Fibroblast of pulmonary artery (primary cell): ENCODE results near the gene PPP1R12B.
A peak's percentile ranks its signal among the peaks of the same experiment; 100 is the strongest.
"Not testable (repeated sequence)": the region's sequence is repeated elsewhere in the genome, so short reads cannot be mapped to it uniquely, and the experiment has no call there.

Experiments used
- DNase-seq: peaks from one replicate; pipeline ENCODE4 v3.0.0-alpha.2; 2010; ENCODE audit warnings: low read depth
- H3K4me3 ChIP-seq: replicated peaks from 2 replicates; pipeline ENCODE4 v1.5.1; 2011; ENCODE audit warnings: low read depth, mild to moderate bottlenecking, control low read depth, low read length, moderate library complexity
- TF ChIP-seq, protein P1 (sequence below): IDR thresholded peaks from 2 replicates; pipeline ENCODE4 v1.5.1; 2011; ENCODE audit warnings: mild to moderate bottlenecking, control low read depth, low read length, inconsistent platforms; ENCODE audit errors: missing control alignments

The PPP1R12B gene

DNA sequence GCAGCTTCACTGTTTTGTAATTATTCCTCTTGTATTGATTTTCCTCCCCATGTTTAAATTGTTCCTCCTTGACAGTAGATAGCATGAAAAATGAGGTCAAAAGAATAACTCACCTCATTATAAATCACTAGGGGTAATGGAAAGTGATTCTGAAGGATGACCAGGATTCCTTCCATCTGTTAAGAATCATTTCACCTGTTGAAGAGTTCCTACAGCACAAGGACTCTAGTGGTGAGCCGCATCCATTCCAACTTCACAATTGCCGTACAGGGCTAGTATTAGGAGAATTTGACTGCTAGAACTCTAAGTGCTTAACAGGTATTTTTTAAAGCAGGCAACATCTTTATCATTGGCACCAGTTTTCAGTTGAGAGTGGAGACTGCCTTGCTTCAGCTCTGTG is 13.7 kb downstream of the PPP1R12B start:
- TF ChIP-seq, protein P1, sequence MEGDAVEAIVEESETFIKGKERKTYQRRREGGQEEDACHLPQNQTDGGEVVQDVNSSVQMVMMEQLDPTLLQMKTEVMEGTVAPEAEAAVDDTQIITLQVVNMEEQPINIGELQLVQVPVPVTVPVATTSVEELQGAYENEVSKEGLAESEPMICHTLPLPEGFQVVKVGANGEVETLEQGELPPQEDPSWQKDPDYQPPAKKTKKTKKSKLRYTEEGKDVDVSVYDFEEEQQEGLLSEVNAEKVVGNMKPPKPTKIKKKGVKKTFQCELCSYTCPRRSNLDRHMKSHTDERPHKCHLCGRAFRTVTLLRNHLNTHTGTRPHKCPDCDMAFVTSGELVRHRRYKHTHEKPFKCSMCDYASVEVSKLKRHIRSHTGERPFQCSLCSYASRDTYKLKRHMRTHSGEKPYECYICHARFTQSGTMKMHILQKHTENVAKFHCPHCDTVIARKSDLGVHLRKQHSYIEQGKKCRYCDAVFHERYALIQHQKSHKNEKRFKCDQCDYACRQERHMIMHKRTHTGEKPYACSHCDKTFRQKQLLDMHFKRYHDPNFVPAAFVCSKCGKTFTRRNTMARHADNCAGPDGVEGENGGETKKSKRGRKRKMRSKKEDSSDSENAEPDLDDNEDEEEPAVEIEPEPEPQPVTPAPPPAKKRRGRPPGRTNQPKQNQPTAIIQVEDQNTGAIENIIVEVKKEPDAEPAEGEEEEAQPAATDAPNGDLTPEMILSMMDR, result no peak
- H3K4me3 ChIP-seq, result no peak overlapping the region
- no peak for DNase-seq

DNA sequence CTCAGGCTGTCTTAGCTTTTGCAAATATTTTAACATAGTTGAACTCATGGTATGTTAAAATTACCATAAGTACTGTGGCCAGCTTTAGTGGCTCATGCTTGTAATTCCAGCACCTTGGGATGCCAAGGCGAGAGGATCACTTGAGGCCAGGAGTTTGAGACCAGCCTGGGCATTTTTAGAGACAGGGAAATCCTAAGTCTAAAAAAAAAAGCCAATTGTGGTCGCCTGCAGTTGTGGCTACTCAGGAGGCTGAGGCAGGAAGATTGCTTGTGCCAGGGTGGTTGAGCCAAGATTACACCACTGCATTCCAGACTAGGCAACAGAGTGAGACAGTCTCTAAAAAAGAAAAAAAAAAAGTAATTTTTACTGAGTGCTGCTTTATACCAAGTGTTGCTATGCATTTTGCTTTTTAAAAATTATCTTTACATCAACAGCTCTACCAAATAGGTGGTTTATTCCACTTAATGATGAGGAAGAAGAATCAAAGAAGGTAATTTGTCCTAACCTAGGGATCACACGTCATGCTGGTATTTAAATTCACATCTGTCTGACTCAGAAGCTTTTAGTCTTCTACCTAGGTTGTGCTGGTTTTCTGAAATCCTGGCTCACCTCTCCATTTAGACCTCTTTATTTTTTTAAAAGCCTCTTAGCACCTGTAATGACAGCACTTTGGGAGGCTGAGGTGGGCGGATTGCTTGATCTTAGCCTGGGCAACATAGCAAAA is 16.8 kb downstream of the PPP1R12B start:
- TF ChIP-seq, protein P1, result no peak
- peak; percentile 57 for DNase-seq
- H3K4me3 ChIP-seq, result no peak overlapping the region

DNA sequence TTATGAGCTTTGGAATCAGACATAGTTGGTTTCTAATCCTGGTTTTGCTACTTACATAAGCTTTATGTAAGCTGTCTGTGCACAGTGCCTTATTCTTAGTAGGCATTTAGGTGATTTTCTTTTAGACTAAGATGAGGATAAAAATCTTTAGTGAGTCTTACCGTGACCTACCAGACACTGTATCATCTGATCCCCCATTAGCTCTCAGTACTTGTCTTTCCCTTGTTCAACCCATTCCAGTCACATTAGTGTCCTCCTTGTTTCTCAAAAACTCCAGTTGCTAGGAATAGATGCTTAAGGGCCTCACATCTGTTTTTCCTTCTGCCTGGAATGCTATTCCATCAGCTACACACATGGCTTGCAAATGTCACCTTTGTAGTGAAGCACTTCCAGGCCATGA is 18.8 kb downstream of the PPP1R12B start:
- H3K4me3 ChIP-seq, result no peak overlapping the region
- TF ChIP-seq, protein P1, result no peak
- no peak for DNase-seq

DNA sequence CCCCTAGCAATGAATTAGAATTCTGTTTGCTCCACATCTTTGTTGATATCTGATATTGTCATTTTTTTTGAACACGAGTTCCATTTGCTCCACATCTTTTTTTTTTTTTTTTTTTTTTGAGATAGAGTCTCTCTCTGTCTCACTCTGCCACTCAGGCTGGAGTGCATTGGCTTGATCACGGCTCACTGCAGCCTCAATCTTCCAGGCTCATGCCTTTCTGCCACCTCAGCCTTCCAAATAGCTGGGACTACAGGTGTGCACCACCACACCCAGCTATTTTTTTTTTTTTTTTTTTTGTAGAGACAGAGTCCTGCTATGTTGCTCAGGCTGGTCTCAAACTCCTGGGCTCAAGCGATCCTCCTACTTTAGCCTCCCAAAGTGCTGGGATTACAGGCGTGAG is 22.4 kb downstream of the PPP1R12B start:
- not testable (repeated sequence) for H3K4me3 ChIP-seq, DNase-seq

DNA sequence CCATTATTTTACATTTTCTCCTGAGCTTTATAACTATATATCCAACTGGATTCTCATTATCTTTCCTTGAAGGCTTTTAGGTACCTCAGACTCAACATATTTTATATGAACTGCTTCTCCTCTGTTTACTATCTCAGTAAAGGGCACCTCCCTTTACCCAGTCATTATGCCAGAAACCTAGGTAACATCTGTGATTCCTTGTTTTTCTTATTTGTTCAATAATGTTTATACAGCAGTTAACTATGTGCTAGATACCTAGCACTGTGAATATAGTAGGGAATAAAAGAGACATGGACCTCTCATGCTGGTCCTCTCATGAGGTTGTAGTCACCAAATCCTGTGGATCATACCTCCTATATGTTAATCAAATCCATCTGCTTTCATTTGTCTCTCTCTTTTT is 25.6 kb downstream of the PPP1R12B start:
- no peak overlapping the region for H3K4me3 ChIP-seq
- no peak for DNase-seq
- TF ChIP-seq, protein P1, result no peak

DNA sequence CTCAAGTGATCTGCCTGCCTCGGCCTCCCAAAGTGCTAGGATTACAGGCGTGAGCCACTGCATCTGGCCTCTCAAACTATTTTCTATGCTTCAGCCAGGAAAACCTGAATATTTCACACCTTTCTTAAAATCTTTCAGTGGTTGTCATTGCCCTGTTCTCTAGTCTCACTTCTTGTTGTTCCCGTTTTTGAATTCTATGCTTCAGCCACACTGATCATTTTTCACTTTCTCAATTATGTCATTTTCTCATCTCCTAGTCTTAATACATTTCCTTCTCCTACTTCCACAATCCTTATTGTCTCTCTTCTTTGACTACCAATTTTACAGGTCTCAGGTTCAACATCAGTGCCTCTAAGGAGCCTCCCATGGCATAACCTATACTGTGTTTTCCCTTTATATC is 26.7 kb downstream of the PPP1R12B start:
- not testable (repeated sequence) for H3K4me3 ChIP-seq, DNase-seq

DNA sequence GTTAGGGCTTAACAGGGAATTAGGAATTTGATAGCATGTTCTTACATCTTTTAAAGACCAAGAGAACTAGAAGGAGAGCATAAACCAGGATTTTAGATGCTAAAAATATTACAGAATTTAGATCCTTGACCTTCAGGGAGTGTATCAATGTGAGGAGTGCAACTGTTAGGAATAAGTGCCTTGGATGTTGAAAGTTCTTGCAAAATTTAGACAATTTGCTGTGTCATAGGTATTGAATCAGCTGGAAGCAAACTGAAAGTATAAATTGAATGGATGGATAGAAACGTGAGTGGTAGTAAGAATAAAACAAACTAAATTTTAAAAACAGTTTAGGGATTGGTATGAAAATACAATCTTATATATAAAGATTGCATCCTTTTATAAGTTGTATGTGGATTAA is 27.7 kb downstream of the PPP1R12B start:
- DNase-seq, result peak; percentile 35
- TF ChIP-seq, protein P1, result no peak
- H3K4me3 ChIP-seq, result no peak overlapping the region

DNA sequence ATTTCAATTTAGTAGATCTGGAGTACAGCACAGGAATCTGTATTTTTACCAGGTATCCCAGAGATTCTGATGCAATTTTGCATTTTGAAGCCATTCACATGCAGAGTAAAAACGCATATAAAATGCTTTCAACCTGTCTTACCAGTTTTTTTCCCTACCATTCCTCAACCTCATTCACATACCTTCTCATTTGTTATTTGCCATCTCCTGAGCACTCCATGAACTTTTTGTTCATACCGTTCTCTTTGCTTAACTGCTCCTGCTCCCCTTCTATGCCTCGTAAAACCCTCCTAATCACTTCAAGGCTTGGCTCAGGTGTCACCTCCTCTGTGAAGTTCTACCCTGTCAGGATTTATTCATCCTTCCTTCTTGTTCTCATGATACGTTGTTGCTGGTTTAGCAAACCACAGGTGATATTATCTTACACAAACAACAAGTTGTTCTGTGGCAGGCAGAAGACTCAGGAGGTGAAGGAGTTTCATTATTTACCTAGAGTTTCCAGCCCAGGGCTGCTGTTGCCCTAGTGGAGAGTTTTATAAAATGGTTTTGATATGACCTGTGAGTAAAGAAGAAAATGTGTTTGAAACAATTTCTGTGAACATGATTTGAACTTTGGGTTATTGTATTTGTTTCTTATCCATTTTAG is 31.5 kb downstream of the PPP1R12B start:
- not testable (repeated sequence) for H3K4me3 ChIP-seq, DNase-seq

DNA sequence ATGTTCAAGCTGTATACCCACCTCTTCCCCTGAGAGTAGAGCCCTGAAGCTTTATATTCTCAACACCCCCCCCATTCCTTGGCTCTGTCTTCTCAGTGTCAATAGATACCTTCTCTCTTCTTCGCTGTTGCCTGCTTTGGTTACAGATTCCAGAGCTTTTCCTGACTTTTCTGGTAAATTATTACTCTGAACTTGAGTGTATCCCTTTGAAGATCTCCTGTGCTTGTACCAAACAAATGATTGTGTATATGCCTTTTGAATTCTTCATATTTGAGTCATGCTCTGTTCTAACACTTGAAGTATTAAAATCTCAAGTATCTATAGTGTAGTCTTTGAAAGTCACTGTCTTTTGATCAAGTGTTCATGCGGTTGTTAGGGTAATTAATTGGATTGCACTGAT is 32.0 kb downstream of the PPP1R12B start:
- H3K4me3 ChIP-seq, DNase-seq: not testable (repeated sequence)

DNA sequence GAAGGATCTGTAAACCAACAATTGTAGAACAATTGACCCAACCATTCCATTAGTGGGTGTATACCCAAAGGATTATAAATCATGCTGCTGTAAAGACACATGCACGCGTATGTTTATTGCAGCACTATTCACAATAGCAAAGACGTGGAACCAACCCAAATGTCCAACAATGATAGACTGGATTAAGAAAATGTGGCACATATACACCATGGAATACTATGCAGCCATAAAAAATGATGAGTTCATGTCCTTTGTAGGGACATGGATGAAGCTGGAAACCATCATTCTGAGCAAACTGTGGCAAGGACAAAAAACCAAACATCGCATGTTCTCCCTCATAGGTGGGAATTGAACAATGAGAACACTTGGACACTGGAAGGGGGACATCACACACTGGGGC is 33.4 kb downstream of the PPP1R12B start:
- H3K4me3 ChIP-seq, DNase-seq: not testable (repeated sequence)

DNA sequence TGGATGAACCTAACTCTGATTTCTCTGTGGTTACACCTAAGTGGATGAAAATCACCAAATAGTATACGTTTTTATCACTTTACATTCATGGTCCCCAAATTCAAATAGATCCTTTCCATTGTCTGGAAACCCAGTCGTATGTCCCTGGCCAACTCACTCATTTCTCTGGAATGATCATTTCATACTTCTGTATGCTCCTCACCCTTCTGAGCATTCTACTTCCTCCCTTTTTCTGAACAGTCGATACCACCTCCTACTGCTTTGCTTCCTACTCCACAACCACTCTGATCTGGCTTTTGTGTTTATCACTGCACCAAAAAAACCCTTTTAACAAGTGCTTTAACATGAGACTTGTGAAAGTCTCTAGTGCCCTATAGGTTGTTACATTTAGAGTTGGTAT is 47.3 kb downstream of the PPP1R12B start:
- not testable (repeated sequence) for H3K4me3 ChIP-seq
- peak; percentile 45 for DNase-seq
